SK-N-SH (cell line): ENCODE measurements around the gene BAIAP2L1. TPM values are rescaled to one million over a fixed set of nuclear protein-coding genes. Genes with fewer than 3 reads are reported as not detected.

Experiments used
- CTCF ChIA-PET: fragments of 300-600, 350-600 bp; formaldehyde crosslinking; extraction: SDS; loops from one replicate; lab custom pipeline; 2021; lab: Yijun Ruan, JAX
- POLR2A ChIA-PET: fragments of 350-600 bp; sonication (Branson Sonifier 250); formaldehyde crosslinking; extraction: SDS; loops from one replicate; lab custom pipeline; 2020; ENCODE audit warnings: antibody characterized with exemption, inconsistent platforms; lab: Yijun Ruan, JAX
- DNase-seq: peaks from one replicate; pipeline ENCODE4 v3.0.0; 2012
- H2AFZ ChIP-seq: fragments of 200-600 bp; sonication (generic); 2 replicates; pipeline ENCODE4 v1.8.1; 2016; ENCODE audit warnings: antibody characterized with exemption, mild to moderate bottlenecking, low read depth
- H3F3A ChIP-seq: fragments of 200-600 bp; sonication (generic); replicated peaks from 2 replicates; pipeline ENCODE3; 2016; ENCODE audit warnings: antibody characterized with exemption, mild to moderate bottlenecking; ENCODE audit not compliant: insufficient read depth
- H3K27ac ChIP-seq, 2 experiments: fragments of 200-500 bp in 1 of 2; fragments of 200-600 bp in 1 of 2; sonication (Bioruptor generic) in 1 of 2; sonication (generic), shearing (Covaris generic) in 1 of 2; 2 replicates each; pipeline versions ENCODE4 v1.5.1 to v1.6.1; 2014 to 2016; ENCODE audit warnings: low read depth in 2 of 2, inconsistent platforms in 1 of 2, low read length in 1 of 2, mild to moderate bottlenecking in 1 of 2, mixed read lengths in 1 of 2
- H3K27me3 ChIP-seq: fragments of 200-600 bp; sonication (generic), shearing (Covaris generic); 2 replicates; pipeline ENCODE4 v1.6.1; 2016; ENCODE audit warnings: mixed run types; ENCODE audit not compliant: insufficient read depth
- H3K36me3 ChIP-seq, 2 experiments: fragments of 200-500 bp in 1 of 2; fragments of 200-600 bp in 1 of 2; sonication (Bioruptor generic) in 1 of 2; sonication (generic) in 1 of 2; replicated peaks in 1 of 2; 2 replicates each; pipeline versions ENCODE3 to v1.5.1; 2014 to 2016; ENCODE audit warnings: low read length in 1 of 2, mild to moderate bottlenecking in 1 of 2; ENCODE audit not compliant: insufficient read depth in 2 of 2, control insufficient read depth in 1 of 2
- H3K4me1 ChIP-seq, 2 experiments: fragments of 200-500 bp in 1 of 2; fragments of 200-600 bp in 1 of 2; sonication (Bioruptor generic) in 1 of 2; sonication (generic), shearing (Covaris generic) in 1 of 2; 2 replicates each; pipeline versions ENCODE4 v1.5.1 to v1.6.1; 2014 to 2016; ENCODE audit warnings: low read depth in 1 of 2, low read length in 1 of 2, mixed run types in 1 of 2; ENCODE audit not compliant: insufficient read depth in 2 of 2, control insufficient read depth in 1 of 2
- H3K4me2 ChIP-seq: fragments of 200-600 bp; sonication (generic), shearing (Covaris generic); 2 replicates; pipeline ENCODE4 v1.6.1; 2017; ENCODE audit warnings: mixed run types
- H3K4me3 ChIP-seq, 2 experiments: fragments of 200-500 bp in 1 of 2; fragments of 200-600 bp in 1 of 2; sonication (Bioruptor generic) in 1 of 2; sonication (generic), shearing (Covaris generic) in 1 of 2; 2 replicates each; pipeline versions ENCODE4 v1.5.1 to v1.8.1; 2014 to 2016; ENCODE audit warnings: low read depth in 2 of 2, inconsistent platforms in 1 of 2, low read length in 1 of 2, mild to moderate bottlenecking in 1 of 2, mixed read lengths in 1 of 2, moderate library complexity in 1 of 2
- H3K79me2 ChIP-seq: fragments of 200-600 bp; sonication (generic); 2 replicates; pipeline ENCODE4 v1.8.1; 2017; ENCODE audit warnings: mild to moderate bottlenecking; ENCODE audit not compliant: insufficient read depth
- H3K9ac ChIP-seq: fragments of 200-600 bp; sonication (generic); 2 replicates; pipeline ENCODE4 v1.6.1; 2017; ENCODE audit warnings: mixed run types
- H3K9me2 ChIP-seq: fragments of 200-600 bp; sonication (generic); 2 replicates; pipeline ENCODE4 v1.6.1; 2017; ENCODE audit warnings: mixed run types
- H3K9me3 ChIP-seq: fragments of 200-600 bp; sonication (generic); 2 replicates; pipeline ENCODE4 v1.6.1; 2017; ENCODE audit warnings: mixed run types, mild to moderate bottlenecking, moderate library complexity
- H4K20me1 ChIP-seq: fragments of 200-600 bp; sonication (generic); 2 replicates; pipeline ENCODE4 v1.6.1; 2017; ENCODE audit warnings: mild to moderate bottlenecking, mixed run types; ENCODE audit not compliant: insufficient read depth
- ELF1 ChIP-seq: IDR thresholded peaks from 2 replicates; pipeline ENCODE4 v1.4.0; 2012
- EP300 ChIP-seq, 2 experiments: IDR thresholded peaks; 2 replicates each; pipeline versions ENCODE4 v1.4.0 to v1.6.1; 2012; ENCODE audit warnings: borderline replicate concordance in 1 of 2, low read depth in 1 of 2, low read length in 1 of 2
- EZH2phosphoT487 ChIP-seq: fragments of 200-600 bp; sonication (generic); IDR thresholded peaks from 2 replicates; pipeline ENCODE4 v1.6.1; 2017; ENCODE audit warnings: low read depth, mixed run types, mild to moderate bottlenecking, antibody characterized with exemption, moderate library complexity, borderline replicate concordance
- FOXM1 ChIP-seq: IDR thresholded peaks from 2 replicates; pipeline ENCODE4 v1.4.0; 2012; ENCODE audit warnings: low read depth, mild to moderate bottlenecking
- GABPA ChIP-seq: IDR thresholded peaks from 2 replicates; pipeline ENCODE4 v1.4.0; 2012; ENCODE audit warnings: low read depth, mild to moderate bottlenecking
- IRF3 ChIP-seq: fragments of 150-350 bp; IDR thresholded peaks from 2 replicates; pipeline ENCODE4 v1.6.1; 2016; ENCODE audit warnings: mild to moderate bottlenecking, low read depth, low read length
- MAX ChIP-seq: IDR thresholded peaks from 2 replicates; pipeline ENCODE4 v1.4.0; 2012; ENCODE audit warnings: low read depth
- NFIC ChIP-seq: IDR thresholded peaks from 2 replicates; pipeline ENCODE4 v1.4.0; 2012; ENCODE audit warnings: borderline replicate concordance
- NRF1 ChIP-seq: IDR thresholded peaks from 2 replicates; pipeline ENCODE4 v1.6.1; 2012; ENCODE audit warnings: low read depth, mild to moderate bottlenecking, low read length
- POLR2AphosphoS5 ChIP-seq: IDR thresholded peaks from 2 replicates; pipeline ENCODE4 v1.6.1; 2012; ENCODE audit warnings: low read depth, low read length
- RAD21 ChIP-seq: IDR thresholded peaks from 2 replicates; pipeline ENCODE4 v1.6.1; 2012; ENCODE audit warnings: mild to moderate bottlenecking, low read length
- RXRA ChIP-seq: IDR thresholded peaks from 2 replicates; pipeline ENCODE4 v1.4.0; 2012; ENCODE audit warnings: low read depth, mild to moderate bottlenecking, borderline replicate concordance
- SMC3 ChIP-seq: IDR thresholded peaks from 2 replicates; pipeline ENCODE4 v1.6.1; 2012; ENCODE audit warnings: low read depth, low read length, improper control_type of control experiment
- TAF1 ChIP-seq: IDR thresholded peaks from 2 replicates; pipeline ENCODE4 v1.6.1; 2012; ENCODE audit warnings: low read depth, mild to moderate bottlenecking, low read length, moderate library complexity, borderline replicate concordance
- TCF12 ChIP-seq: IDR thresholded peaks from 2 replicates; pipeline ENCODE4 v1.4.0; 2012
- TEAD4 ChIP-seq: IDR thresholded peaks from 2 replicates; pipeline ENCODE4 v1.4.0; 2012; ENCODE audit warnings: mild to moderate bottlenecking, borderline replicate concordance; ENCODE audit not compliant: insufficient read depth
- USF2 ChIP-seq: fragments of 150-350 bp; IDR thresholded peaks from 2 replicates; pipeline ENCODE4 v1.6.1; 2017; ENCODE audit warnings: antibody characterized with exemption, low read length, low read depth, borderline replicate concordance
- ZBTB33 ChIP-seq: IDR thresholded peaks from 2 replicates; pipeline ENCODE4 v1.4.0; 2012; ENCODE audit warnings: low read depth, borderline replicate concordance
- WGBS: methylation state at CpG from one replicate; pipeline ENCODE4 v1.1.6; 2017; ENCODE audit warnings: low lambda C conversion rate; 5-methylcytosine and 5-hydroxymethylcytosine counted together
- polyA plus RNA-seq, 3 experiments: library from polyadenylated mRNA; depleted of rRNA; stranded (reverse); fragments of >200 nt; gene quantifications; 2 replicates each; pipeline ENCODE4 v1.2.3, GENCODE V29; 2012
- TF ChIP-seq, protein P1 (sequence below): IDR thresholded peaks from 2 replicates; pipeline ENCODE4 v1.6.1; 2012; ENCODE audit warnings: mild to moderate bottlenecking, low read depth, low read length, moderate library complexity
- TF ChIP-seq, protein P2 (sequence below): IDR thresholded peaks from 2 replicates; pipeline ENCODE4; 2012

Gene BAIAP2L1
- polyA plus RNA-seq, 1 of the 3 experiments (the other 2 are of a cell fraction), result 8.8 TPM

GRCh38 chr7:98242342-98242741, 158.5 kb downstream of the BAIAP2L1 start (continued):
- TF ChIP-seq, protein P1, sequence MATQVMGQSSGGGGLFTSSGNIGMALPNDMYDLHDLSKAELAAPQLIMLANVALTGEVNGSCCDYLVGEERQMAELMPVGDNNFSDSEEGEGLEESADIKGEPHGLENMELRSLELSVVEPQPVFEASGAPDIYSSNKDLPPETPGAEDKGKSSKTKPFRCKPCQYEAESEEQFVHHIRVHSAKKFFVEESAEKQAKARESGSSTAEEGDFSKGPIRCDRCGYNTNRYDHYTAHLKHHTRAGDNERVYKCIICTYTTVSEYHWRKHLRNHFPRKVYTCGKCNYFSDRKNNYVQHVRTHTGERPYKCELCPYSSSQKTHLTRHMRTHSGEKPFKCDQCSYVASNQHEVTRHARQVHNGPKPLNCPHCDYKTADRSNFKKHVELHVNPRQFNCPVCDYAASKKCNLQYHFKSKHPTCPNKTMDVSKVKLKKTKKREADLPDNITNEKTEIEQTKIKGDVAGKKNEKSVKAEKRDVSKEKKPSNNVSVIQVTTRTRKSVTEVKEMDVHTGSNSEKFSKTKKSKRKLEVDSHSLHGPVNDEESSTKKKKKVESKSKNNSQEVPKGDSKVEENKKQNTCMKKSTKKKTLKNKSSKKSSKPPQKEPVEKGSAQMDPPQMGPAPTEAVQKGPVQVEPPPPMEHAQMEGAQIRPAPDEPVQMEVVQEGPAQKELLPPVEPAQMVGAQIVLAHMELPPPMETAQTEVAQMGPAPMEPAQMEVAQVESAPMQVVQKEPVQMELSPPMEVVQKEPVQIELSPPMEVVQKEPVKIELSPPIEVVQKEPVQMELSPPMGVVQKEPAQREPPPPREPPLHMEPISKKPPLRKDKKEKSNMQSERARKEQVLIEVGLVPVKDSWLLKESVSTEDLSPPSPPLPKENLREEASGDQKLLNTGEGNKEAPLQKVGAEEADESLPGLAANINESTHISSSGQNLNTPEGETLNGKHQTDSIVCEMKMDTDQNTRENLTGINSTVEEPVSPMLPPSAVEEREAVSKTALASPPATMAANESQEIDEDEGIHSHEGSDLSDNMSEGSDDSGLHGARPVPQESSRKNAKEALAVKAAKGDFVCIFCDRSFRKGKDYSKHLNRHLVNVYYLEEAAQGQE, result no peak
- TF ChIP-seq FOXM1 (no peak), EP300 (IDR thresholded peaks at IDR 0.05; ENCODE audit: borderline replicate concordance in 1 of 2, low read depth in 1 of 2, low read length in 1 of 2) (no peak), RAD21 (no peak), MAX (no peak), ZBTB33 (no peak), TCF12 (no peak), SMC3 (no peak)
- TF ChIP-seq, protein P2, sequence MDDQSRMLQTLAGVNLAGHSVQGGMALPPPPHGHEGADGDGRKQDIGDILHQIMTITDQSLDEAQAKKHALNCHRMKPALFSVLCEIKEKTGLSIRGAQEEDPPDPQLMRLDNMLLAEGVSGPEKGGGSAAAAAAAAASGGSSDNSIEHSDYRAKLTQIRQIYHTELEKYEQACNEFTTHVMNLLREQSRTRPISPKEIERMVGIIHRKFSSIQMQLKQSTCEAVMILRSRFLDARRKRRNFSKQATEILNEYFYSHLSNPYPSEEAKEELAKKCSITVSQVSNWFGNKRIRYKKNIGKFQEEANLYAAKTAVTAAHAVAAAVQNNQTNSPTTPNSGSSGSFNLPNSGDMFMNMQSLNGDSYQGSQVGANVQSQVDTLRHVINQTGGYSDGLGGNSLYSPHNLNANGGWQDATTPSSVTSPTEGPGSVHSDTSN, result no peak

DNA sequence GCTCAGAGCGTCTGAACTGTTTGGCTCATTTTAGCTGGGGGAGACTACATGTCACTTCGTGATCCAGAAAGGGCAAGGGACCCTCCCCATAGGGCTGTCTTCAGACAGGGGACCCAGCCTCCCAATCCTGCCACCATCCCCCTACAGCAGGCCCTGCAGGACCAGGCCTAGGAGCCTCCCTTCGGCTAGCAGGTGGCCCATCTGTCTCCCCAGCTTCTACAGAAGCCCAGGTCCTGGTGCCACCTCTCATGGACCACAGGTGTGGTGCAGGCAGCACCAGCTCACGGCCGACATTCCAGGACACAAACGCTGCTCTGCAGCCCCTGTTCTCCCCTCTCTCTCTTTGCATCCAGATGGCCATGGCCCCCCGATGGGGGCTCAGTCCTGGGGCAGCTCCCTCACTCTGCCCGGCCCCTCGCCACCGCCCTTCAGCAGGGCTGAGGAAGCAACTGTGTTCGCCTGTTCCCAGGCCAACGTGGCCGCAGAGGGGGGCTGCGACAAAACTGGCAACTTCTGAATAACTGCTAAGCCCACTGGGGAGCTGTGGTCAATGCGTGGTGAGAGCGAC, 159.1 kb downstream of the BAIAP2L1 start:
- 83% methylated on average over 15 of the region's 16 CpGs for WGBS
- no peaks in the 10 kb centered on the region for H3K4me1 ChIP-seq
- H2AFZ ChIP-seq, result no peak overlapping the region
- no peaks in the 10 kb centered on the region for H3K27me3 ChIP-seq
- no peak overlapping the region for H3K9ac ChIP-seq
- H3K27ac ChIP-seq, result no peak overlapping the region
- no peaks in the 10 kb centered on the region for H3K9me3 ChIP-seq
- peaks cover 8 to 10% of the 10 kb centered on the region in 2 experiments for H3K36me3 ChIP-seq
- H3K4me2 ChIP-seq, result no peak overlapping the region
- H3K4me3 ChIP-seq, result no peak overlapping the region
- no peaks in the 10 kb centered on the region for H3K79me2 ChIP-seq
- POLR2A ChIA-PET, result no interaction called here
- no peaks in the 10 kb centered on the region for H4K20me1 ChIP-seq
- H3F3A ChIP-seq, result no peaks in the 10 kb centered on the region
- no peak for DNase-seq
- H3K9me2 ChIP-seq, result no peaks in the 10 kb centered on the region
- CTCF ChIA-PET, result interaction anchor here (0.6 to 2.7 kb wide), 10 partner anchors 8 to 219 kb away, joined by 3 to 24 read pairs (median 4); partner anchors contain the start of gene LMTK2
- TF ChIP-seq GABPA (no peak), TCF12 (no peak), TAF1 (no peak), EP300 (IDR thresholded peaks at IDR 0.05; ENCODE audit: borderline replicate concordance in 1 of 2, low read depth in 1 of 2, low read length in 1 of 2) (no peak), TEAD4 (no peak), NRF1 (no peak), RXRA (no peak), POLR2AphosphoS5 (no peak), IRF3 (no peak), NFIC (no peak), EZH2phosphoT487 (no peak), USF2 (no peak), ELF1 (no peak)
